ENCODE data around the gene OR56B1. TPM values are rescaled to one million over a fixed set of nuclear protein-coding genes. Genes with fewer than 3 reads are reported as not detected.

Gene OR56B1
- total RNA-seq, 2 donors from 2014 or later: 0.27 to 0.49 TPM

- Histone ChIP-seq H3K27me3 (replicated peaks; ENCODE audit: insufficient read depth) (no peaks in the 10 kb centered on the region), H3K9me3 (no peaks in the 10 kb centered on the region), H3K4me3 (no peak within 1 kb of the TSS), H3K27ac (no peak within 1 kb of the TSS), H3K4me1 (ENCODE audit: control insufficient read depth in 1 of 2, low read depth in 2 of 2) (no peaks in the 10 kb centered on the region), H3K36me3 (no peaks in the 10 kb centered on the region)
- DNase-seq (ENCODE audit: low spot score) (no peak), ATAC-seq (ENCODE audit: insufficient number of reproducible peaks, low FRiP score, low read depth) (no peak)
- TF ChIP-seq, protein P1, sequence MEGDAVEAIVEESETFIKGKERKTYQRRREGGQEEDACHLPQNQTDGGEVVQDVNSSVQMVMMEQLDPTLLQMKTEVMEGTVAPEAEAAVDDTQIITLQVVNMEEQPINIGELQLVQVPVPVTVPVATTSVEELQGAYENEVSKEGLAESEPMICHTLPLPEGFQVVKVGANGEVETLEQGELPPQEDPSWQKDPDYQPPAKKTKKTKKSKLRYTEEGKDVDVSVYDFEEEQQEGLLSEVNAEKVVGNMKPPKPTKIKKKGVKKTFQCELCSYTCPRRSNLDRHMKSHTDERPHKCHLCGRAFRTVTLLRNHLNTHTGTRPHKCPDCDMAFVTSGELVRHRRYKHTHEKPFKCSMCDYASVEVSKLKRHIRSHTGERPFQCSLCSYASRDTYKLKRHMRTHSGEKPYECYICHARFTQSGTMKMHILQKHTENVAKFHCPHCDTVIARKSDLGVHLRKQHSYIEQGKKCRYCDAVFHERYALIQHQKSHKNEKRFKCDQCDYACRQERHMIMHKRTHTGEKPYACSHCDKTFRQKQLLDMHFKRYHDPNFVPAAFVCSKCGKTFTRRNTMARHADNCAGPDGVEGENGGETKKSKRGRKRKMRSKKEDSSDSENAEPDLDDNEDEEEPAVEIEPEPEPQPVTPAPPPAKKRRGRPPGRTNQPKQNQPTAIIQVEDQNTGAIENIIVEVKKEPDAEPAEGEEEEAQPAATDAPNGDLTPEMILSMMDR (IDR thresholded peaks at IDR 0.05): no peak
Observed at GRCh38 chr11:5753943-5754342, 17.7 kb downstream of the OR56B1 start, which contains the start of gene OR52N4. OR52N4 (plus strand) TSS chr11:5754243; CDS start chr11:5754741, 498 bp downstream.

DNA sequence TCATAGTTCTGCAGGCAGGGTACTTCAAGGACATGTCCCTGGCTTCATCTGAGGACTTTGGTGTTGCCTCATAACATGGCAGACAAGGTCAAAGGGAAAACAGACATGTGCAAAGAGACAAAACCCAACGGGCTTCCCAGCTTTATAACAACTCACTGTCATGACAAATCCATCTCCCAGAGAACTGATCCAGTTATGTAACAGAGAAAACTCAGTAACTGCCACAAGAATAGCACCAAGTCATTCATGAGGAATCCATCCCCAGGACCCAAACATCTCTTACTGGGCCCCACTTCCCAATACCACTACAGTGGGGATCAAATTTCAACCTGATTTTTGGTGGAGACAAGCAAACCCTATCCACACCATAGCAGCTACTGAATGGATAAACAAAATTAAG, 30.8 kb downstream of the OR56B1 start:
- DNase-seq (ENCODE audit: low spot score): no peak
- Histone ChIP-seq H3K36me3 (no peaks in the 10 kb centered on the region), H3K27ac (no peak overlapping the region), H3K27me3 (replicated peaks; ENCODE audit: insufficient read depth) (no peaks in the 10 kb centered on the region), H3K4me3 (no peak overlapping the region), H3K9me3 (no peaks in the 10 kb centered on the region), H3K4me1 (ENCODE audit: control insufficient read depth in 1 of 2, low read depth in 2 of 2) (no peaks in the 10 kb centered on the region)
- no peak for ATAC-seq (ENCODE audit: insufficient number of reproducible peaks, low FRiP score, low read depth)
- TF ChIP-seq, protein P1 (IDR thresholded peaks at IDR 0.05): no peak

DNA sequence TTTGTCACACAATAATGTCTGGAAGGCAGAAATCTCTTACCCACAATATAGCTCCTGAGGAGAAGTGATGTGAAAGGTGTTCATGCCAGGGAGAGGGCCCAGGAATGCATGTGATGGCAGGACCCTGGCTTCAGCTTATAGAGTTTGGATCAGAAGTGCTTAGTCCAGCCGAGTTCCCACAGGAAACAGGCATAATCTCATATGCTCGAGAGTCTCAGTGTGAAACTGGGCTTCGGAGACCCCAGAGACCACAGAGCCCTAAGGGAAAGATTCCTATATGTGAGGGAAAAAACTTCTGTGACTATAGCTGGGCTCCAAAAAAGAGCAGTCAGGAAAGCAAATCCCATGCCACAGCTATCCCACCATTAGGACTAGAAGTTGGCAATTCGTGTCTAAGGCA, 47.0 kb downstream of the OR56B1 start, which contains the start of gene OR52N5:
TSS of gene OR52N5 (minus strand) at position 101 of the 400 bp plus-strand sequence. CDS start 4,721 bp downstream, outside the sequence.
- no peak for ATAC-seq (ENCODE audit: insufficient number of reproducible peaks, low FRiP score, low read depth)

More for the DNA sequence above, 47.0 kb downstream of the OR56B1 start, which contains the start of gene OR52N5:
- Histone ChIP-seq H3K27ac (no peak within 1 kb of the TSS), H3K4me3 (no peak within 1 kb of the TSS), H3K4me1 (ENCODE audit: control insufficient read depth in 1 of 2, low read depth in 2 of 2) (no peaks in the 10 kb centered on the region), H3K27me3 (replicated peaks; ENCODE audit: insufficient read depth) (no peaks in the 10 kb centered on the region), H3K36me3 (no peaks in the 10 kb centered on the region), H3K9me3 (no peaks in the 10 kb centered on the region)
- TF ChIP-seq, protein P1 (IDR thresholded peaks at IDR 0.05): no peak
- no peak for DNase-seq (ENCODE audit: low spot score)

Other genes with a start within 250 kb of the OR56B1 start
- not detected for gene OR52D1, start 247.8 kb upstream of the OR56B1 start, total RNA-seq
- gene UBQLN3, start 226.5 kb upstream of the OR56B1 start, total RNA-seq: 1 to 10 TPM in 1 of 2 donors, under 1 TPM in 1; 0.63 to 1.5 TPM
- gene UBQLNL, start 219.7 kb upstream of the OR56B1 start, total RNA-seq: 1 to 10 TPM in 1 of 2 donors, under 1 TPM in 1; 0.56 to 1.4 TPM
- gene OR52H1, start 187.9 kb upstream of the OR56B1 start, total RNA-seq: 1 to 10 TPM in 1 of 2 donors, under 1 TPM in 1; 0.81 to 2.0 TPM
- gene OR52B6, start 155.6 kb upstream of the OR56B1 start, total RNA-seq: not detected
- gene TRIM6, start 139.8 kb upstream of the OR56B1 start, total RNA-seq: 1 to 10 TPM; 3.0 to 6.5 TPM
- 1 to 10 TPM; 6.9 to 7.7 TPM for gene TRIM34, start 111.4 kb upstream of the OR56B1 start, total RNA-seq
- gene TRIM5, start 51.4 kb upstream of the OR56B1 start, total RNA-seq: 10 to 100 TPM; 35.5 to 36.4 TPM
- gene TRIM22, start 46.7 kb upstream of the OR56B1 start, total RNA-seq: 100 to 1,000 TPM; 119 to 129 TPM
- gene OR52N4, start 17.8 kb downstream of the OR56B1 start, total RNA-seq: not detected
- not detected for gene OR52N5, start 46.9 kb downstream of the OR56B1 start, total RNA-seq
- gene OR52N1, start 54.8 kb downstream of the OR56B1 start, total RNA-seq: under 1 TPM in 1 of 2 donors, not detected in 1; 0.42 TPM
- not detected for gene OR52N2, start 72.5 kb downstream of the OR56B1 start, total RNA-seq
- gene OR52E6, start 105.4 kb downstream of the OR56B1 start, total RNA-seq: not detected
- not detected for gene OR52E8, start 121.2 kb downstream of the OR56B1 start, total RNA-seq
- not detected for gene OR52E4, start 144.2 kb downstream of the OR56B1 start, total RNA-seq
- gene OR52E5, start 156.8 kb downstream of the OR56B1 start, total RNA-seq: not detected
- not detected for gene OR56A3, start 205.8 kb downstream of the OR56B1 start, total RNA-seq
- not detected for gene OR56A5, start 232.0 kb downstream of the OR56B1 start, total RNA-seq

All from thoracic aorta (tissue), 2 donors.